ENCODE data around the gene DNAJC30.

- TF ChIP-seq CTCF (IDR thresholded peaks at IDR 0.05) (no peak), POLR2A (IDR thresholded peaks at IDR 0.05) (no peak)
Observed at GRCh38 chr7:73715648-73716317, 32.5 kb upstream of the DNAJC30 start.
